Pulmonary artery endothelial cell (primary cell): ENCODE results near the gene DYRK3. TPM values are rescaled to one million over a fixed set of nuclear protein-coding genes. Genes with fewer than 3 reads are reported as not detected.

Experiments used
- total RNA-seq: library from RNA; depleted of rRNA; stranded (reverse); fragments of >200 nt; gene quantifications from 2 replicates; pipeline ENCODE4 v1.2.3, GENCODE V29; 2014

Gene DYRK3
- total RNA-seq, 1 donor from 2014 or later, result 13.4 TPM

Other genes with a start within 250 kb of the DYRK3 start
- 14.8 and 19.2 TPM in 2 replicates for gene IKBKE, start 165.1 kb upstream of the DYRK3 start, total RNA-seq
- 0.25 and 0.26 TPM in 2 replicates for gene RASSF5, start 128.0 kb upstream of the DYRK3 start, total RNA-seq
- 51.2 and 61.1 TPM in 2 replicates for gene EIF2D, start 23.1 kb upstream of the DYRK3 start, total RNA-seq
- gene MAPKAPK2, start 49.4 kb downstream of the DYRK3 start, total RNA-seq, result 40.9 and 44.5 TPM in 2 replicates
- not detected in 2 replicates for gene IL19, start 135.2 kb downstream of the DYRK3 start, total RNA-seq
- gene IL10, start 137.0 kb downstream of the DYRK3 start, total RNA-seq, result not detected in 2 replicates
- gene IL20, start 230.1 kb downstream of the DYRK3 start, total RNA-seq, result not detected in 2 replicates